Thyroid gland (tissue), 4 donors: ENCODE data around the gene MANSC1. TPM values are rescaled to one million over a fixed set of nuclear protein-coding genes. Genes with fewer than 3 reads are reported as not detected.

ENCODE experiments used
- DNase-seq, 2 donors: peaks; one replicate each; pipeline ENCODE4 v3.0.0-alpha.2; 2019
- H3K27ac ChIP-seq, 3 donors: fragments of 200-600 bp; sonication (generic); 1 replicate in 2 of 3; 2 replicates in 1 of 3; pipeline ENCODE4 v1.5.1; 2016 to 2019; ENCODE audit warnings: mild to moderate bottlenecking in 1 of 3, moderate library complexity in 1 of 3
- H3K27me3 ChIP-seq: fragments of 200-600 bp; sonication (generic); one replicate; pipeline ENCODE4 v1.5.1; 2019
- H3K36me3 ChIP-seq, 2 donors: fragments of 200-600 bp; sonication (generic); one replicate each; pipeline ENCODE4 v1.5.1; 2016 to 2019
- H3K4me1 ChIP-seq, 2 donors: fragments of 200-600 bp; sonication (generic); one replicate each; pipeline ENCODE4 v1.5.1; 2017 to 2019
- H3K4me3 ChIP-seq, 3 donors: fragments of 200-600 bp; sonication (generic); replicated peaks in 1 of 3; 1 replicate in 2 of 3; 2 replicates in 1 of 3; pipeline ENCODE4 v1.5.1; 2016; ENCODE audit warnings: mild to moderate bottlenecking in 1 of 3
- H3K9me3 ChIP-seq: fragments of 200-600 bp; sonication (generic); one replicate; pipeline ENCODE4 v1.5.1; 2017
- CTCF ChIP-seq, 6 experiments: fragments of 200-600 bp in 3 of 6; fragments of 450-650 bp in 3 of 6; sonication (generic) in 3 of 6; IDR thresholded peaks; one replicate each; pipeline ENCODE4 v1.5.1; 2016 to 2019; ENCODE audit warnings: antibody characterized with exemption in 6 of 6, mild to moderate bottlenecking in 2 of 6, inconsistent platforms in 1 of 6, moderate library complexity in 1 of 6
- POLR2A ChIP-seq, 2 donors: fragments of 450-650 bp; IDR thresholded peaks; one replicate each; pipeline ENCODE4 v1.6.1; 2017; ENCODE audit warnings: antibody characterized with exemption in 2 of 2, mild to moderate bottlenecking in 2 of 2, moderate library complexity in 1 of 2
- WGBS, 2 donors: methylation state at CpG; one replicate each; pipeline ENCODE4 v1.1.5; 2017; 5-methylcytosine and 5-hydroxymethylcytosine counted together
- intact Hi-C: fragments of 100-400 bp; cut with DNase I; formaldehyde crosslinking; loops from one replicate; pipeline ENCODE4 v1.15.1; 2023
- total RNA-seq, 4 donors: library from RNA; depleted of rRNA; stranded (reverse); fragments of >200 nt; gene quantifications; one replicate each; pipeline ENCODE4 v1.2.3, GENCODE V29; 2016

MANSC1 gene
- total RNA-seq, 4 donors from 2014 or later: 15.3 to 59.0 (median 37.5) TPM

- intact Hi-C loops: loop anchor here (5.0 to 10.0 kb wide), 3 partner anchors 70 to 760 kb away; partner anchors contain the start of gene LRP6
- TF ChIP-seq POLR2A (IDR thresholded peaks at IDR 0.05) (no peak), CTCF (IDR thresholded peaks at IDR 0.05) (peak; percentile 57 to 68 (median 64))
- Histone ChIP-seq H3K9me3 (no peaks in the 10 kb centered on the region), H3K27me3 (no peaks in the 10 kb centered on the region), H3K36me3 (no peaks in the 10 kb centered on the region), H3K27ac (no peak overlapping the region), H3K4me1 (peaks cover 25 to 32% of the 10 kb centered on the region in 2 donors), H3K4me3 (no peak overlapping the region)
- peak; percentile 31 to 45 for DNase-seq
- 41 to 43% methylated on average over 10 of the region's 10 CpGs for WGBS, 2 donors
These were observed 15.5 kb downstream of the MANSC1 start for GRCh38 chr12:12334367-12335040.

DNA sequence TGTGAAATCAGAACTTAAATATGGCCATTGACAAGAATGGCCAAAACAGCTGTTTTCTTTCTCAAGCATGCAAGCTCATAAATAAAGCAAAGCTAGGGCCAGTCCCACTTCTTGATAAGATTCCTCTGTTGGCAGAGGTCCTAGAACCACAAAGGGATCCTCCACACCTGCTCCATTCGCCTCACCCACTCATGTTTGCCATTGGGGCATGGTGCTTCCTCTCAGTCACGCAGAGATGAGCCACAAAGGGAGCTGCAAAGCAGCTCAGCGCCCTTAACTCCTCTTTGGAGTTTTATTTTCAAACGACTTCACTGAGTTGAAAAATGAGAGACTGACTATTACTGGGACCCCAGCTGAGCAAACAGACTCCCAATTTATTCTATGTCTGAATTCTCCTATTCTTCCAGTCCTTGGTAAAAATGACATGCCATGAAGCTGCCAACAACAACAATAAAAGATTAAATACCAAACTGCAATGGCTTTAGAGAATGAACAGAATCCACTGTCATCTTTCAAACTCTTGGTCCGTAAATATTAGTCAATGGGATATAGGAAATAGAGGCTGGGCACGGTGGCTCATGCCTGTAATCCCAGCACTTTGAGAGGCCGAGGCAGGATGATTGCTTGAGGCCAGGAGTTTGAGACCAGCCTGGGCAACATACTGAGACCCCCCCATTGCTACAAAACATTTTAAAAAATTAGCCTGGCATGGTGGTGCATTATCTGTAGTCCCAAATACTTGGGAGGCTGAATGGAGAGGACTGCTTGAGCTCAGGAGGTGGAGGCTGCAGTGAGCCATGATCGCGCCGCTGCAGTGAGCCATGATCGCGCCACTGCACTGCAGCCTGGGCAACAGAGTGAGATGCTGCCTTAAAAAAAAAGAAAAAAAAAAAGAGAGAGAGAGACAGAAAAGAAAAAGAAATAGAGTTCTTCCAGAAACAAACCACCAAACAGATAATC, 16.4 kb downstream of the MANSC1 start:
- no peaks in the 10 kb centered on the region for H3K27me3 ChIP-seq
- H3K4me3 ChIP-seq: no peak overlapping the region
- DNase-seq: peak; percentile 85 to 86
- intact Hi-C loops: loop anchor here (5.0 to 10.0 kb wide), 3 partner anchors 69 to 759 kb away; partner anchors contain the start of gene LRP6
- H3K36me3 ChIP-seq: no peaks in the 10 kb centered on the region
- 63% methylated on average over 12 of the region's 12 CpGs for WGBS, 2 donors
- H3K4me1 ChIP-seq: peaks cover 25 to 32% of the 10 kb centered on the region in 2 donors
- peak overlapping the region; percentile 23 to 66 (median 52) for H3K27ac ChIP-seq
- TF ChIP-seq CTCF (IDR thresholded peaks at IDR 0.05) (peak in 1 of 6 experiments; percentile 5), POLR2A (IDR thresholded peaks at IDR 0.05) (no peak)
- H3K9me3 ChIP-seq: no peaks in the 10 kb centered on the region

GRCh38 chr12:12331896-12332295, 18.1 kb downstream of the MANSC1 start:
- Histone ChIP-seq H3K36me3 (no peaks in the 10 kb centered on the region), H3K27me3 (no peaks in the 10 kb centered on the region), H3K9me3 (no peaks in the 10 kb centered on the region), H3K4me3 (no peak overlapping the region), H3K4me1 (peaks cover 25 to 32% of the 10 kb centered on the region in 2 donors), H3K27ac (peak overlapping the region; percentile 23 to 66 (median 52))
- TF ChIP-seq POLR2A (IDR thresholded peaks at IDR 0.05) (no peak), CTCF (IDR thresholded peaks at IDR 0.05) (no peak)
- intact Hi-C loops: loop anchor here (5.0 to 10.0 kb wide), 3 partner anchors 67 to 757 kb away; partner anchors contain the start of gene LRP6
- WGBS, 2 donors: 20 to 33% methylated on average over 1 of the region's 1 CpG
- peak; percentile 46 for DNase-seq

- 84 to 90% methylated on average over 7 of the region's 7 CpGs for WGBS, 2 donors
- peak overlapping the region in 1 of 3 donors; percentile 66 for H3K27ac ChIP-seq
These were observed 18.7 kb downstream of the MANSC1 start for GRCh38 chr12:12331244-12331771.

More at GRCh38 chr12:12331244-12331771, 18.7 kb downstream of the MANSC1 start:
- no peaks in the 10 kb centered on the region for H3K9me3 ChIP-seq
- peaks cover 25 to 32% of the 10 kb centered on the region in 2 donors for H3K4me1 ChIP-seq
- DNase-seq: no peak
- no peak overlapping the region for H3K4me3 ChIP-seq
- H3K27me3 ChIP-seq: no peaks in the 10 kb centered on the region
- intact Hi-C loops: loop anchor here (5.0 to 10.0 kb wide), 3 partner anchors 67 to 757 kb away; partner anchors contain the start of gene LRP6
- TF ChIP-seq POLR2A (IDR thresholded peaks at IDR 0.05): no peak
- no peak for TF ChIP-seq CTCF (IDR thresholded peaks at IDR 0.05)
- no peaks in the 10 kb centered on the region for H3K36me3 ChIP-seq
